Endodermal cell (in vitro differentiated cells): ENCODE results near the gene APLN. TPM values are rescaled to one million over a fixed set of nuclear protein-coding genes. Genes with fewer than 3 reads are reported as not detected.

Experiments used
- DNase-seq: peaks from one replicate; pipeline ENCODE4 v3.0.0-alpha.2; 2017
- H3K27ac ChIP-seq: 2 replicates; pipeline ENCODE4 v1.5.1; 2013; ENCODE audit warnings: mild to moderate bottlenecking, low read depth, low read length, moderate library complexity
- H3K27me3 ChIP-seq: 2 replicates; pipeline ENCODE4 v1.6.1; 2013; ENCODE audit warnings: mild to moderate bottlenecking, low read length, moderate library complexity; ENCODE audit not compliant: insufficient read depth, control insufficient read depth, poor library complexity, severe bottlenecking
- H3K36me3 ChIP-seq: 2 replicates; pipeline ENCODE4 v1.7.0; 2013; ENCODE audit warnings: mild to moderate bottlenecking, low read length, moderate library complexity; ENCODE audit not compliant: control insufficient read depth, insufficient read depth
- H3K4me1 ChIP-seq: one replicate; pipeline ENCODE4 v1.7.0; 2013; ENCODE audit warnings: low read length; ENCODE audit not compliant: control insufficient read depth, insufficient read depth
- H3K4me3 ChIP-seq: 2 replicates; pipeline ENCODE4 v1.5.1; 2013; ENCODE audit warnings: mild to moderate bottlenecking, low read length, moderate library complexity
- H3K9ac ChIP-seq: 2 replicates; pipeline ENCODE4 v1.6.1; 2013; ENCODE audit warnings: mild to moderate bottlenecking, low read length, moderate library complexity; ENCODE audit not compliant: poor library complexity, severe bottlenecking; ENCODE audit errors: extremely low read depth
- H3K9me3 ChIP-seq: 2 replicates; pipeline ENCODE4 v1.6.1; 2013; ENCODE audit warnings: mild to moderate bottlenecking, low read length, moderate library complexity; ENCODE audit not compliant: control insufficient read depth
- H3K27ac Mint-ChIP-seq: 2 replicates; pipeline ENCODE4 v1.8.0; 2020; ENCODE audit warnings: mixed read lengths
- H3K27me3 Mint-ChIP-seq: 2 replicates; pipeline ENCODE4 v1.8.0; 2021; ENCODE audit warnings: mild to moderate bottlenecking, mixed read lengths; ENCODE audit not compliant: insufficient read depth
- H3K36me3 Mint-ChIP-seq: 2 replicates; pipeline ENCODE4 v1.8.0; 2020; ENCODE audit warnings: low read depth, mixed read lengths
- H3K4me1 Mint-ChIP-seq: 2 replicates; pipeline ENCODE4 v1.8.0; 2020; ENCODE audit warnings: mixed read lengths
- H3K4me3 Mint-ChIP-seq: 2 replicates; pipeline ENCODE4 v1.8.0; 2020; ENCODE audit warnings: mild to moderate bottlenecking, moderate library complexity, mixed read lengths
- H3K9me3 Mint-ChIP-seq: 2 replicates; pipeline ENCODE4 v1.8.0; 2020; ENCODE audit warnings: mild to moderate bottlenecking, mixed read lengths
- WGBS, 2 experiments: methylation state at CpG; one replicate each; pipeline versions ENCODE4 v1.1.5 to v1.1.7; 2013; ENCODE audit warnings: missing lambda C conversion rate in 2 of 2, mixed read lengths in 1 of 2; ENCODE audit not compliant: insufficient coverage in 1 of 2, insufficient read length in 1 of 2; 5-methylcytosine and 5-hydroxymethylcytosine counted together
- total RNA-seq, 2 donors: library from RNA; stranded (reverse); fragmentation: NEBNext Ultra II Directional in 1 of 2; extraction: Animal tissue kit (Norgen Biotek cat#: 25700) in 1 of 2; gene quantifications; 2 replicates in 1 of 2; 3 replicates in 1 of 2; pipeline ENCODE4 v1.2.1, GENCODE V29; 2021
- TF ChIP-seq, protein P1 (sequence below): fragments of 200-600 bp; sonication (generic); conservative IDR thresholded peaks from 2 replicates; pipeline ENCODE4 v1.5.0; 2021; ENCODE audit warnings: antibody characterized with exemption, mild to moderate bottlenecking

The APLN gene
- total RNA-seq, 2 donors from 2014 or later: 0.22 TPM; not detected in 1

DNA sequence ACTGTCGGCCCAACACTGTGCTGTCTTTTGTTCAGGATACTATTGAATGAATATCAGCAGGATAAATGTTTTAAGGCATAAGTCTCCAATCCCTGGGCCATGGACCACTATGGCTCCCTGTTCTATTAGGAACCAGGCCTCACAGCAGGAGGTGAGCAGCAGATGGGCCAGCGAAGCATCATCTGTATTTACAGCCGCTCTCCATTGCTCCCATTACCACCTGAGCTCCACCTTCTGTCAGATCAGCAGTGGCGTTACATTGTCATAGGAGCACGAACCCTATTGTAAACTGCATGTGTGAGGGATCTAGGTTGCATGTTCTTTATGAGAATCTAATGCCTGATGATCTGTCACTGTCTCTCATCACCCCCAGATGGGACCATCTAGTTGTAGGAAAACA, 3.7 kb upstream of the APLN start:
- Histone ChIP-seq H3K27me3 (peaks cover 22% of the 10 kb centered on the region), H3K4me1 (no peaks in the 10 kb centered on the region), H3K9me3 (no peaks in the 10 kb centered on the region), H3K9ac (no peak overlapping the region), H3K36me3 (no peaks in the 10 kb centered on the region), H3K27ac (no peak overlapping the region), H3K4me3 (no peak overlapping the region)
- H3K4me3 Mint-ChIP-seq: no peak overlapping the region
- peaks cover 17% of the 10 kb centered on the region for H3K9me3 Mint-ChIP-seq
- H3K27ac Mint-ChIP-seq: no peak overlapping the region
- TF ChIP-seq, protein P1, sequence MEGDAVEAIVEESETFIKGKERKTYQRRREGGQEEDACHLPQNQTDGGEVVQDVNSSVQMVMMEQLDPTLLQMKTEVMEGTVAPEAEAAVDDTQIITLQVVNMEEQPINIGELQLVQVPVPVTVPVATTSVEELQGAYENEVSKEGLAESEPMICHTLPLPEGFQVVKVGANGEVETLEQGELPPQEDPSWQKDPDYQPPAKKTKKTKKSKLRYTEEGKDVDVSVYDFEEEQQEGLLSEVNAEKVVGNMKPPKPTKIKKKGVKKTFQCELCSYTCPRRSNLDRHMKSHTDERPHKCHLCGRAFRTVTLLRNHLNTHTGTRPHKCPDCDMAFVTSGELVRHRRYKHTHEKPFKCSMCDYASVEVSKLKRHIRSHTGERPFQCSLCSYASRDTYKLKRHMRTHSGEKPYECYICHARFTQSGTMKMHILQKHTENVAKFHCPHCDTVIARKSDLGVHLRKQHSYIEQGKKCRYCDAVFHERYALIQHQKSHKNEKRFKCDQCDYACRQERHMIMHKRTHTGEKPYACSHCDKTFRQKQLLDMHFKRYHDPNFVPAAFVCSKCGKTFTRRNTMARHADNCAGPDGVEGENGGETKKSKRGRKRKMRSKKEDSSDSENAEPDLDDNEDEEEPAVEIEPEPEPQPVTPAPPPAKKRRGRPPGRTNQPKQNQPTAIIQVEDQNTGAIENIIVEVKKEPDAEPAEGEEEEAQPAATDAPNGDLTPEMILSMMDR: no peak
- peaks cover 60% of the 10 kb centered on the region for H3K27me3 Mint-ChIP-seq
- H3K4me1 Mint-ChIP-seq: peaks cover 5% of the 10 kb centered on the region
- 100% methylated on average over 2 to 3 of the region's 5 CpGs for WGBS, 2 experiments
- DNase-seq: no peak
- H3K36me3 Mint-ChIP-seq: no peaks in the 10 kb centered on the region

DNA sequence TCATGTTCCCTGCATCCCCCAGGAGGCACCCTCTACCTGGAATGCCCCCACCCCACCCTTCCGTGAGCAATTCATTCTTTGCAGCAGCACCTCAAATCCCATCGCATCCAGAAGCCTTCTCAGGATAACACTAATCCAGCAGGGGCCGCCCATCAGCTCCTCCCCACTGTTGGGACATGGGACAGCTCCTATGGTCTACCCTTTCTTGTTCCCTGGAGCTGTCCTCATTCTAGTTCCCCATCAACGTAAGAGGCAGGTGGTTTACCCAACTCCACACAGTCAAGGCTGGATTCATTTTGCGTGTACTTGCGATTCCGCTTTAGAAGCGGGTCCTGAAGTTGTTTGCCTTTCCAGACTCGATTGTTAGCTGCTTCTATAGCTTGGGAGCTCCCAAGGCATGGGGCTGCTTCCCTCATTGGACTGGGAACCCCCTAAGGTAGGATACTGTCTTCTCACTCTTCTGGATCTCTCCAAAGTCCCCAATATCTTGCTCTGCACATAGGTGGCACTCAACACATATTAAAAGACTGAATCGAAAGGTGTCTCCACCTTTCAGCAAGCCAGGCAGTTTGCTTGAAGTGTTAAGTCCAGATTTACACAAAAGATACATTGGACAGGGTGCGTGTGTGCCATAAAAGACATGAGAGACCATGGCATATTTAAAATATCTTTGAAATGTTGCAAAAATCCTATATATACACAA, 942 bp upstream of the APLN start:
- DNase-seq: peak; percentile 76

DNA sequence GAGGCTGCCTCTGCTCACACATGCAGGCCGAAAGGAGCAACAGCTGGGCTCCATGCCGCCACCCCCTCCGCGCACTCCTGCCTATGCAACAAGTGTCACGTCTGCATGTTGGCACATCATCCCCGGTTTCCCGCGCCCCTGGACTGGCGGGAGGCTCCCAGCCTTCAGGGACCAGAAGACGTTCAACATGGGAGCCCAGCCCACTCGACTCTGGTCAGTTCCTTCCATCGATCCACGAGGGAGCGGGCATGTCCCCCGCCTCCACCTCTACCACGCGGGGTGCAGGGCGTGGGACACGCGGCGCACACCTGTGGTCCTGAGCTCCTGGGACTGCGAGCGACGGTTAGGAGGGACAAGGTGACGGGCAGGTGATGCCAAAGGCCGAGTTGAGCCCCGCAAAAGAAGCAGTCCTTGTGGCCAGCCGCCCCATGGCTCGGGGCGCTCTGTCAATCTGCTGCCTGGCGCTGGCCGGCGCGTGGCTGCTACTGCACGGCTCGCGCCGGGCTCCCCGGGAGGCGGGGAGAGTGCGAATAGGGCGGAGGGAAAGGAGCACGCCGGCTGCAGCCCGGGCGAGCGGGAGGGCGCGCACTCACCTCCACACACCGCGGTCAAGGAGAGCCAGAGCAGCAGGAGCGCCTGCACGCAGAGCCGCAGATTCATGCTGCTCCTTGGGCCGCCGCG, 645 bp downstream of the APLN start:
- Mint-ChIP-seq H3K36me3 (no peaks in the 10 kb centered on the region), H3K9me3 (peaks cover 8% of the 10 kb centered on the region), H3K27me3 (peaks cover 89% of the 10 kb centered on the region), H3K4me1 (peaks cover 5% of the 10 kb centered on the region), H3K4me3 (peak overlapping the region; percentile 53), H3K27ac (no peak overlapping the region)
- Histone ChIP-seq H3K36me3 (no peaks in the 10 kb centered on the region), H3K27ac (no peak overlapping the region), H3K9me3 (no peaks in the 10 kb centered on the region), H3K27me3 (peaks cover 57% of the 10 kb centered on the region), H3K4me1 (no peaks in the 10 kb centered on the region), H3K4me3 (peak overlapping the region; percentile 62), H3K9ac (no peak overlapping the region)
- peak; percentile 76 for DNase-seq
- 3% methylated on average over 55 of the region's 57 CpGs; no CpG with 5 or more reads in 1 of the 2 experiments for WGBS, 2 experiments
- TF ChIP-seq, protein P1: no peak

More for the DNA sequence above, 942 bp upstream of the APLN start:
- no peaks in the 10 kb centered on the region for H3K36me3 Mint-ChIP-seq
- H3K27me3 ChIP-seq: peaks cover 49% of the 10 kb centered on the region
- no peaks in the 10 kb centered on the region for H3K36me3 ChIP-seq
- H3K9me3 ChIP-seq: no peaks in the 10 kb centered on the region
- H3K9ac ChIP-seq: no peak overlapping the region
- H3K27ac Mint-ChIP-seq: no peak overlapping the region
- no peak overlapping the region for H3K4me3 ChIP-seq
- peak overlapping the region; percentile 53 for H3K4me3 Mint-ChIP-seq
- no peak overlapping the region for H3K27ac ChIP-seq
- TF ChIP-seq, protein P1: no peak
- H3K9me3 Mint-ChIP-seq: peaks cover 16% of the 10 kb centered on the region
- WGBS, 2 experiments: 45 to 55% methylated on average over 7 to 11 of the region's 11 CpGs
- peaks cover 77% of the 10 kb centered on the region for H3K27me3 Mint-ChIP-seq
- H3K4me1 Mint-ChIP-seq: peaks cover 5% of the 10 kb centered on the region
- H3K4me1 ChIP-seq: no peaks in the 10 kb centered on the region
